GM12892 (cell line): ENCODE data around the gene NPAS3.

Source experiments
- POLR2A ChIP-seq: IDR thresholded peaks from 2 replicates; pipeline ENCODE4 v1.6.1; 2011; ENCODE audit warnings: low read depth, low read length, control low read depth
- POLR2AphosphoS5 ChIP-seq: IDR thresholded peaks from 2 replicates; pipeline ENCODE4 v1.6.1; 2011; ENCODE audit warnings: low read depth, low read length, control low read depth
- TAF1 ChIP-seq: IDR thresholded peaks from 2 replicates; pipeline ENCODE4 v1.6.1; 2011; ENCODE audit warnings: low read depth, mild to moderate bottlenecking, control low read depth, low read length, borderline replicate concordance

DNA sequence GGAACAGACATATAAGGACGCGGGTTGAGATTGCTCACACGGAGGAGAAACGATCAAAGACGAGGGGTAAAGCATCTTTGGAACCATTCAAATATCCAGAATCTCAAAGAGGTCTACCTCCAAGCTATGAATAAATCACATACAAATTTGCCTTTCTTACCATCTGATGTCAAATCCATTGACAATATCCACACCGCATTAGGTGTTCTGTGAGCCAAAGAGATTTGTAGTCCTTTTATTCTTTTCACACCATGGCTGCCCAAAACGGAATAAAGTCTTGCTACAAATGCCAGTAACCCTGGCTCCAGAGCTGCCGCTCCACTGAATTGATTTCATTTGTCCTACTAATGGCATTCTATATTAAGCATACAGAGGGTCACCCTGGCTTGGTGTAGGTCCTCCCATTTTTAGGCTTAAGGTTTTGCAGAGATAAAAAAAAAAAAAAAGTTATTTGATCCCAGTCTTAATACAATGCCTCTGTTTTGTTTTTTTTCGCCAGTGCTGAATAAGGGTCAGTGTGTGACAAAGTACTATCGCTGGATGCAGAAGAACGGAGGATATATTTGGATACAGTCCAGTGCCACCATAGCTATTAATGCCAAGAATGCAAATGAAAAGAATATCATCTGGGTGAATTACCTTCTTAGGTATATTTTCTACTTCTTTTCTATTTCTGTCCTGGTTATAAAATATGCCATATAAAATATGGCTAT is 854.9 kb downstream of the NPAS3 start:
- TF ChIP-seq POLR2AphosphoS5, result no peak
- TF ChIP-seq POLR2A, result no peak
- no peak for TF ChIP-seq TAF1
